Fibroblast of lung (primary cell): Measurements from ENCODE around the gene MYO1H. TPM values are rescaled to one million over a fixed set of nuclear protein-coding genes. Genes with fewer than 3 reads are reported as not detected.

ENCODE experiments used
- DNase-seq, 2 donors: peaks; one replicate each; pipeline versions ENCODE4 v3.0.0 to v3.0.0-alpha.2; 2010; ENCODE audit warnings: low read depth in 2 of 2
- H2AFZ ChIP-seq: 2 replicates; pipeline ENCODE4 v1.5.1; 2012; ENCODE audit warnings: low read length, control low read depth, inconsistent platforms
- H3K27ac ChIP-seq: 2 replicates; pipeline ENCODE4 v1.5.1; 2011; ENCODE audit warnings: low read length, control low read depth; ENCODE audit not compliant: insufficient read depth
- H3K27me3 ChIP-seq: 2 replicates; pipeline ENCODE4 v1.5.1; 2011; ENCODE audit warnings: mild to moderate bottlenecking, low read length; ENCODE audit not compliant: control insufficient read depth, insufficient read depth
- H3K36me3 ChIP-seq: 2 replicates; pipeline ENCODE4 v1.5.1; 2011; ENCODE audit warnings: low read length; ENCODE audit not compliant: control insufficient read depth, insufficient read depth
- H3K4me1 ChIP-seq: 2 replicates; pipeline ENCODE4 v1.5.1; 2011; ENCODE audit warnings: low read length; ENCODE audit not compliant: control insufficient read depth, insufficient read depth; ENCODE audit errors: extremely low read depth
- H3K4me2 ChIP-seq: 2 replicates; pipeline ENCODE4 v1.5.1; 2011; ENCODE audit warnings: low read length, control low read depth; ENCODE audit not compliant: insufficient read depth; ENCODE audit errors: extremely low read depth
- H3K4me3 ChIP-seq, 4 experiments: fragments of 200-600 bp in 1 of 4; sonication (generic) in 1 of 4; replicated peaks in 1 of 4; 2 replicates each; pipeline ENCODE4 v1.5.1; 2011 to 2016; ENCODE audit warnings: low read length in 4 of 4, low read depth in 3 of 4, mild to moderate bottlenecking in 3 of 4, control low read depth in 2 of 4, inconsistent platforms in 1 of 4, mixed read lengths in 1 of 4; ENCODE audit not compliant: insufficient read depth in 1 of 4; ENCODE audit errors: control extremely low read depth in 1 of 4
- H3K79me2 ChIP-seq: 2 replicates; pipeline ENCODE4 v1.5.1; 2012; ENCODE audit warnings: mild to moderate bottlenecking, low read length, inconsistent platforms; ENCODE audit not compliant: control insufficient read depth, insufficient read depth
- H3K9ac ChIP-seq: 2 replicates; pipeline ENCODE4 v1.5.1; 2011; ENCODE audit warnings: mild to moderate bottlenecking, low read length, control low read depth; ENCODE audit not compliant: insufficient read depth
- H3K9me3 ChIP-seq: 2 replicates; pipeline ENCODE4 v1.5.1; 2012; ENCODE audit warnings: low read depth, low read length; ENCODE audit not compliant: control insufficient read depth, insufficient read depth
- H4K20me1 ChIP-seq: 2 replicates; pipeline ENCODE4 v1.5.1; 2011; ENCODE audit warnings: low read length; ENCODE audit not compliant: control insufficient read depth, insufficient read depth; ENCODE audit errors: extremely low read depth
- CTCF ChIP-seq, 2 donors: IDR thresholded peaks in 1 of 2; conservative IDR thresholded peaks in 1 of 2; 1 replicate in 1 of 2; 2 replicates in 1 of 2; pipeline ENCODE4 v1.5.1; 2011 to 2012; ENCODE audit warnings: low read length in 2 of 2, control low read depth in 1 of 2, inconsistent platforms in 1 of 2, low read depth in 1 of 2, mild to moderate bottlenecking in 1 of 2
- EZH2 ChIP-seq: IDR thresholded peaks from 2 replicates; pipeline ENCODE4 v1.5.1; 2012; ENCODE audit warnings: low read length, control low read depth, mild to moderate bottlenecking; ENCODE audit errors: missing control alignments
- polyA plus RNA-seq, 2 donors: library from polyadenylated mRNA; depleted of rRNA in 1 of 2; stranded (reverse) in 1 of 2; unstranded in 1 of 2; fragments of >200 nt; gene quantifications; 2 replicates each; pipeline ENCODE4 v1.2.1, GENCODE V29; 2011 to 2012; ENCODE audit warnings: missing spikeins in 1 of 2
- total RNA-seq: library from RNA; depleted of rRNA; stranded (reverse); fragments of >200 nt; gene quantifications from 2 replicates; pipeline ENCODE4 v1.2.1, GENCODE V29; 2014

MYO1H gene
- total and polyA plus RNA-seq, 2 donors (not counting 1 experiment from before 2014, with no cell fraction given), result 0.07 TPM; not detected in 1

GRCh38 chr12:109359131-109359690 is 11.5 kb downstream of the MYO1H start:
- no peak for TF ChIP-seq CTCF (conservative IDR thresholded peaks at IDR 0.05 in 1 of 2, IDR thresholded peaks at IDR 0.05 in 1 of 2; ENCODE audit: low read depth in 1 of 2, low read length in 2 of 2)
- TF ChIP-seq EZH2, result no peak
- no peak overlapping the region for H3K4me2 ChIP-seq
- H3K27ac ChIP-seq, result no peak overlapping the region
- H3K4me3 ChIP-seq, result no peak overlapping the region
- no peaks in the 10 kb centered on the region for H3K79me2 ChIP-seq
- no peak for DNase-seq
- H3K4me1 ChIP-seq, result no peaks in the 10 kb centered on the region
- no peaks in the 10 kb centered on the region for H3K9me3 ChIP-seq
- H3K36me3 ChIP-seq, result no peaks in the 10 kb centered on the region
- H3K9ac ChIP-seq, result no peak overlapping the region
- H4K20me1 ChIP-seq, result no peaks in the 10 kb centered on the region
- no peak overlapping the region for H2AFZ ChIP-seq
- H3K27me3 ChIP-seq, result peaks cover 2% of the 10 kb centered on the region

- Histone ChIP-seq H3K4me2 (no peak overlapping the region), H3K27me3 (no peaks in the 10 kb centered on the region), H4K20me1 (no peaks in the 10 kb centered on the region), H3K4me3 (no peak overlapping the region), H3K27ac (no peak overlapping the region), H2AFZ (no peak overlapping the region), H3K9ac (no peak overlapping the region), H3K9me3 (no peaks in the 10 kb centered on the region), H3K4me1 (no peaks in the 10 kb centered on the region), H3K79me2 (no peaks in the 10 kb centered on the region), H3K36me3 (no peaks in the 10 kb centered on the region)
- DNase-seq, result no peak
- TF ChIP-seq EZH2 (no peak), CTCF (conservative IDR thresholded peaks at IDR 0.05 in 1 of 2, IDR thresholded peaks at IDR 0.05 in 1 of 2; ENCODE audit: low read depth in 1 of 2, low read length in 2 of 2) (no peak)
Observed at GRCh38 chr12:109369831-109370230, 22.1 kb downstream of the MYO1H start.

GRCh38 chr12:109377139-109377685 is 29.5 kb downstream of the MYO1H start:
- no peaks in the 10 kb centered on the region for H3K79me2 ChIP-seq
- H3K4me3 ChIP-seq, result no peak overlapping the region
- no peak overlapping the region for H3K4me2 ChIP-seq
- H3K27ac ChIP-seq, result no peak overlapping the region
- TF ChIP-seq EZH2, result no peak
- no peak for DNase-seq
- no peaks in the 10 kb centered on the region for H4K20me1 ChIP-seq
- H2AFZ ChIP-seq, result no peak overlapping the region
- H3K9ac ChIP-seq, result no peak overlapping the region
- H3K36me3 ChIP-seq, result no peaks in the 10 kb centered on the region
- H3K9me3 ChIP-seq, result no peaks in the 10 kb centered on the region
- no peaks in the 10 kb centered on the region for H3K27me3 ChIP-seq
- H3K4me1 ChIP-seq, result no peaks in the 10 kb centered on the region
